Left cardiac atrium (tissue), 4 donors: ENCODE measurements around the gene RYR3. TPM values are rescaled to one million over a fixed set of nuclear protein-coding genes. Genes with fewer than 3 reads are reported as not detected.

Source experiments
- ATAC-seq, 2 donors: fragments of 200-7000 bp; cut with Tn5 transposase; one replicate each; pipeline ENCODE4 v1.9.1; 2020; ENCODE audit warnings: mild to moderate bottlenecking in 2 of 2, moderate library complexity in 2 of 2
- DNase-seq: peaks from one replicate; pipeline ENCODE4 v3.0.0-alpha.2; 2020
- intact Hi-C, 2 donors: fragments of 100-400 bp; cut with DNase I; formaldehyde crosslinking; loops; one replicate each; pipeline versions ENCODE4 v1.14.1 to v1.15.1; 2022 to 2023
- total RNA-seq, 2 donors: library from RNA; stranded (reverse); fragmentation: NEBNext Ultra II Directional; extraction: Animal tissue kit (Norgen Biotek cat#: 25700); gene quantifications; one replicate each; pipeline ENCODE4 v1.2.1, GENCODE V29; 2021
- donor health status: DM: no; HTN: yes; CAD: no.
- donor health status: DM: no; HTN: yes; CAD: no; lungs with severe emphysema.
- donor health status: DM: yes; HTN: yes; CAD: no.
- donor health status: Dilated cardiomyopathy.

Gene RYR3
- total RNA-seq, 2 donors from 2014 or later: 0.15 to 0.21 TPM

GRCh38 chr15:33822479-33822878 is 511.7 kb downstream of the RYR3 start:
- intact Hi-C loops: no loop called here
- no peak for ATAC-seq
- DNase-seq: no peak

- intact Hi-C loops: no loop called here
- ATAC-seq (no peak), DNase-seq (no peak)
Measured at GRCh38 chr15:33823119-33823518, 512.4 kb downstream of the RYR3 start.

- intact Hi-C loops: no loop called here
- DNase-seq (no peak), ATAC-seq (no peak)
Measured at GRCh38 chr15:33825453-33825852, 514.7 kb downstream of the RYR3 start.

GRCh38 chr15:33826201-33826600 is 515.4 kb downstream of the RYR3 start:
- ATAC-seq (no peak), DNase-seq (no peak)
- intact Hi-C loops: no loop called here

GRCh38 chr15:33830351-33830750 is 519.6 kb downstream of the RYR3 start:
- intact Hi-C loops: no loop called here
- ATAC-seq (no peak), DNase-seq (no peak)

- no peak for DNase-seq
- intact Hi-C loops: no loop called here
- ATAC-seq: no peak
Measured at GRCh38 chr15:33831646-33832045, 520.9 kb downstream of the RYR3 start.

GRCh38 chr15:33834892-33835743 is 524.4 kb downstream of the RYR3 start:
- no peak for ATAC-seq
- intact Hi-C loops: no loop called here
- DNase-seq: no peak

- intact Hi-C loops: no loop called here
- DNase-seq: no peak
- no peak for ATAC-seq
Measured at GRCh38 chr15:33837294-33837693, 526.5 kb downstream of the RYR3 start.

GRCh38 chr15:33839540-33839939 is 528.8 kb downstream of the RYR3 start:
- intact Hi-C loops: no loop called here
- ATAC-seq: no peak

GRCh38 chr15:33840615-33841014 is 529.8 kb downstream of the RYR3 start:
- intact Hi-C loops: no loop called here
- DNase-seq (no peak), ATAC-seq (no peak)

More at GRCh38 chr15:33839540-33839939, 528.8 kb downstream of the RYR3 start:
- no peak for DNase-seq

GRCh38 chr15:33844186-33844585 is 533.4 kb downstream of the RYR3 start:
- intact Hi-C loops: no loop called here
- DNase-seq (no peak), ATAC-seq (no peak)

- intact Hi-C loops: no loop called here
- no peak for DNase-seq
- ATAC-seq: no peak
Measured at GRCh38 chr15:33844597-33844996, 533.8 kb downstream of the RYR3 start.

GRCh38 chr15:33846142-33846541 is 535.4 kb downstream of the RYR3 start:
- ATAC-seq (no peak), DNase-seq (no peak)
- intact Hi-C loops: no loop called here

- no peak for DNase-seq
- no peak for ATAC-seq
- intact Hi-C loops: no loop called here
Measured at GRCh38 chr15:33846862-33847261, 536.1 kb downstream of the RYR3 start.

- no peak for DNase-seq
- no peak for ATAC-seq
- intact Hi-C loops: no loop called here
Measured at GRCh38 chr15:33848011-33848410, 537.2 kb downstream of the RYR3 start.

- DNase-seq (no peak), ATAC-seq (no peak)
- intact Hi-C loops: no loop called here
Measured at GRCh38 chr15:33851079-33851478, 540.3 kb downstream of the RYR3 start.

- intact Hi-C loops: no loop called here
- DNase-seq (no peak), ATAC-seq (no peak)
Measured at GRCh38 chr15:33852094-33852493, 541.3 kb downstream of the RYR3 start.

- intact Hi-C loops: no loop called here
- peak in 1 of 2 donors; percentile 34 for ATAC-seq
- no peak for DNase-seq
Measured at GRCh38 chr15:33852570-33852969, 541.8 kb downstream of the RYR3 start.

GRCh38 chr15:33857726-33858125 is 547.0 kb downstream of the RYR3 start:
- intact Hi-C loops: no loop called here
- ATAC-seq (no peak), DNase-seq (no peak)

GRCh38 chr15:33858836-33859235 is 548.1 kb downstream of the RYR3 start:
- DNase-seq (no peak), ATAC-seq (no peak)
- intact Hi-C loops: no loop called here

GRCh38 chr15:33859992-33860545 is 549.3 kb downstream of the RYR3 start:
- ATAC-seq: no peak
- intact Hi-C loops: no loop called here

More at GRCh38 chr15:33859992-33860545, 549.3 kb downstream of the RYR3 start:
- no peak for DNase-seq
